Panc1 (cell line): ENCODE results near the gene APOA1. TPM values are rescaled to one million over a fixed set of nuclear protein-coding genes. Genes with fewer than 3 reads are reported as not detected.

ENCODE experiments used
- ATAC-seq: fragments of 200-7000 bp; cut with Tn5 transposase; 2 replicates; pipeline ENCODE4 v1.9.1; 2020; ENCODE audit warnings: mild to moderate bottlenecking, moderate library complexity
- BruUV-seq: library from RNA; stranded (reverse); fragments of 400-500 nt; replicated peaks from 2 replicates; lab custom pipeline; 2021; lab: Mats Ljungman, UMichigan
- CTCF ChIA-PET: fragments of 300-600 bp; sonication (Branson Sonifier 250); formaldehyde crosslinking; loops from one replicate; lab custom pipeline; 2022; ENCODE audit warnings: antibody characterized with exemption; lab: Charles Lee
- POLR2A ChIA-PET: fragments of 300-600 bp; sonication (Branson Sonifier 250); formaldehyde crosslinking; loops from one replicate; lab custom pipeline; 2022; ENCODE audit warnings: antibody characterized with exemption; lab: Charles Lee
- DNase-seq: peaks from one replicate; pipeline ENCODE4 v3.0.0-alpha.2; 2010; ENCODE audit warnings: low read depth, low spot score
- H3K27ac ChIP-seq: 2 replicates; pipeline ENCODE4 v1.5.1; 2011; ENCODE audit warnings: mild to moderate bottlenecking, low read length, inconsistent platforms
- H3K27me3 ChIP-seq: fragments of 200-500 bp; sonication (Bioruptor generic); 2 replicates; pipeline ENCODE4 v1.6.0; 2014; ENCODE audit warnings: low read length, inconsistent platforms; ENCODE audit not compliant: control insufficient read depth, insufficient read depth
- H3K36me3 ChIP-seq: fragments of 200-500 bp; sonication (Bioruptor generic); 2 replicates; pipeline ENCODE4 v1.5.1; 2014; ENCODE audit warnings: inconsistent platforms, mild to moderate bottlenecking, low read length, moderate library complexity; ENCODE audit not compliant: control insufficient read depth, insufficient read depth
- H3K4me1 ChIP-seq: 2 replicates; pipeline ENCODE4 v1.5.1; 2011; ENCODE audit warnings: inconsistent platforms, mild to moderate bottlenecking, low read length, moderate library complexity; ENCODE audit not compliant: control insufficient read depth, insufficient read depth
- H3K4me3 ChIP-seq, 2 experiments: 2 replicates each; pipeline ENCODE4 v1.5.1; 2011 to 2012; ENCODE audit warnings: low read depth in 2 of 2, low read length in 2 of 2, mild to moderate bottlenecking in 2 of 2, inconsistent platforms in 1 of 2, moderate library complexity in 1 of 2
- H3K9me3 ChIP-seq: fragments of 200-500 bp; sonication (Bioruptor generic); 2 replicates; pipeline ENCODE4 v1.5.1; 2014; ENCODE audit warnings: low read depth, mild to moderate bottlenecking, inconsistent platforms, low read length, moderate library complexity; ENCODE audit not compliant: control insufficient read depth, insufficient read depth
- CTCF ChIP-seq: fragments of 450-650 bp; IDR thresholded peaks from 2 replicates; pipeline ENCODE4 v1.5.1; 2017; ENCODE audit warnings: mild to moderate bottlenecking
- POLR2AphosphoS5 ChIP-seq: IDR thresholded peaks from 2 replicates; pipeline ENCODE4 v1.6.1; 2012; ENCODE audit warnings: mild to moderate bottlenecking, low read depth, low read length, moderate library complexity
- SIN3A ChIP-seq: IDR thresholded peaks from 2 replicates; pipeline ENCODE4 v1.6.1; 2012; ENCODE audit warnings: low read depth, mild to moderate bottlenecking, low read length, moderate library complexity, borderline replicate concordance; ENCODE audit not compliant: insufficient read depth
- TCF7L2 ChIP-seq: IDR thresholded peaks from 2 replicates; pipeline ENCODE4 v1.6.1; 2011; ENCODE audit warnings: mild to moderate bottlenecking, low read depth, low read length, inconsistent platforms
- in situ Hi-C: cut with HindIII; loops from 2 replicates; pipeline ENCODE4 v1.10.0; 2016; ENCODE audit warnings: low sequenced_read_pairs, low pct_unique_long_range_greater_than_20kb
- intact Hi-C: fragments of 100-400 bp; cut with micrococcal nuclease; formaldehyde crosslinking; loops from one replicate; pipeline ENCODE4 v1.10.0; 2022; ENCODE audit not compliant: unreplicated experiment
- total RNA-seq: library from RNA; stranded (reverse); gene quantifications from one replicate; pipeline ENCODE4 v1.2.1, GENCODE V29; 2021; ENCODE audit not compliant: unreplicated experiment
- TF ChIP-seq, protein P1 (sequence below), 2 experiments: IDR thresholded peaks; 2 replicates each; pipeline ENCODE4 v1.6.1; 2011 to 2012; ENCODE audit warnings: low read depth in 2 of 2, control low read depth in 1 of 2, low read length in 1 of 2, mild to moderate bottlenecking in 1 of 2, moderate library complexity in 1 of 2; ENCODE audit not compliant: insufficient read depth in 1 of 2

APOA1 gene
- total RNA-seq, 1 experiment from 2014 or later = 1.7 TPM

DNA sequence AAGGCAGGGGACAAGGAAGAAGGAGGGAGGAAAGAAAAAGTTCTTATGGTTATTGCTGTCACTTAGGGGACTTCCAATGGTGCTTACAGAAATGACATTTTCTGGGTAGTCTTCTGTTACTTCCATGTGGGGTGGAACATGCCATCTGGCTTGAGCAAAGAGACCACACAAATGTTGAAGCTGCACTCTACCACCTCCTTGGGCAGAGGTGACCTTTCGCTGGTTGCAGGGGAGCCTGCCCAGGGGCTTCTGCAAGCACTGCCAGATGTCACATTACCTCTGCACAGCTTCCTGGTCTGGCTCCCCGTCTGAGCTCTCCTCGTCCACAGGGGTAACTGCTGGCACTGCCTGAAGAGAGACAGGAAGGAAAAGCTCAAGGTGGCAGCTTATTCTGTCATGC lies 32.6 kb upstream of the APOA1 start:
- CTCF ChIA-PET = no interaction called here
- Histone ChIP-seq H3K27me3 (no peaks in the 10 kb centered on the region), H3K9me3 (no peaks in the 10 kb centered on the region), H3K4me3 (no peak overlapping the region), H3K4me1 (no peaks in the 10 kb centered on the region), H3K27ac (no peak overlapping the region), H3K36me3 (peaks cover 8% of the 10 kb centered on the region; the same call in 1 of the 2 replicates)
- DNase-seq (no peak), ATAC-seq (no peak)
- TF ChIP-seq POLR2AphosphoS5 (no peak), TCF7L2 (no peak), CTCF (no peak), SIN3A (no peak)
- TF ChIP-seq, protein P1, sequence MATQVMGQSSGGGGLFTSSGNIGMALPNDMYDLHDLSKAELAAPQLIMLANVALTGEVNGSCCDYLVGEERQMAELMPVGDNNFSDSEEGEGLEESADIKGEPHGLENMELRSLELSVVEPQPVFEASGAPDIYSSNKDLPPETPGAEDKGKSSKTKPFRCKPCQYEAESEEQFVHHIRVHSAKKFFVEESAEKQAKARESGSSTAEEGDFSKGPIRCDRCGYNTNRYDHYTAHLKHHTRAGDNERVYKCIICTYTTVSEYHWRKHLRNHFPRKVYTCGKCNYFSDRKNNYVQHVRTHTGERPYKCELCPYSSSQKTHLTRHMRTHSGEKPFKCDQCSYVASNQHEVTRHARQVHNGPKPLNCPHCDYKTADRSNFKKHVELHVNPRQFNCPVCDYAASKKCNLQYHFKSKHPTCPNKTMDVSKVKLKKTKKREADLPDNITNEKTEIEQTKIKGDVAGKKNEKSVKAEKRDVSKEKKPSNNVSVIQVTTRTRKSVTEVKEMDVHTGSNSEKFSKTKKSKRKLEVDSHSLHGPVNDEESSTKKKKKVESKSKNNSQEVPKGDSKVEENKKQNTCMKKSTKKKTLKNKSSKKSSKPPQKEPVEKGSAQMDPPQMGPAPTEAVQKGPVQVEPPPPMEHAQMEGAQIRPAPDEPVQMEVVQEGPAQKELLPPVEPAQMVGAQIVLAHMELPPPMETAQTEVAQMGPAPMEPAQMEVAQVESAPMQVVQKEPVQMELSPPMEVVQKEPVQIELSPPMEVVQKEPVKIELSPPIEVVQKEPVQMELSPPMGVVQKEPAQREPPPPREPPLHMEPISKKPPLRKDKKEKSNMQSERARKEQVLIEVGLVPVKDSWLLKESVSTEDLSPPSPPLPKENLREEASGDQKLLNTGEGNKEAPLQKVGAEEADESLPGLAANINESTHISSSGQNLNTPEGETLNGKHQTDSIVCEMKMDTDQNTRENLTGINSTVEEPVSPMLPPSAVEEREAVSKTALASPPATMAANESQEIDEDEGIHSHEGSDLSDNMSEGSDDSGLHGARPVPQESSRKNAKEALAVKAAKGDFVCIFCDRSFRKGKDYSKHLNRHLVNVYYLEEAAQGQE (IDR thresholded peaks at IDR 0.05; ENCODE audit: insufficient read depth in 1 of 2, low read depth in 2 of 2, low read length in 1 of 2) = no peak
- POLR2A ChIA-PET = no interaction called here
- in situ Hi-C loops = no loop called here
- BruUV-seq = no TSS peak
- intact Hi-C loops = no loop called here

DNA sequence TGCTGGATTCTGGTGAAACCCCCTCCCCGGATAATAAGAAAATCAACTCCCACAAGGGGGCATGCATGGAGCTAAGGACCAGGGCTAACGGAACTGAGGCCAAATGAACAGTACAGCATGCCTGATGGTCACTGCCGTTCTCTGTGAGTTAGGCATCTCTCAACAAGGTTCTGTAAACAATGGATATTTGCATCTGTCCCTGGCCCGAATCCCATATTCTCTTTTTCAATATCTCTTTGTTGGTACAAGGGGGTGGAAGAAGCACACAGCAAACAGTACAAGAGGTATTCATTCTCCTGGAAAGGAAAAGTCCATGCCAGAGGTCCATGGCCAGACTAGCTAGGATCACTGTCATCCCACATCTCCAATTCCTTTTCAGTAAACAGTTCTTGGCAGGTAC lies 32.2 kb upstream of the APOA1 start:
- in situ Hi-C loops (no loop called here), intact Hi-C loops (no loop called here)
- no TSS peak for BruUV-seq
- ChIA-PET POLR2A (no interaction called here), CTCF (no interaction called here)
- Histone ChIP-seq H3K4me3 (no peak overlapping the region), H3K27me3 (no peaks in the 10 kb centered on the region), H3K4me1 (no peaks in the 10 kb centered on the region), H3K9me3 (no peaks in the 10 kb centered on the region), H3K27ac (no peak overlapping the region), H3K36me3 (peaks cover 8% of the 10 kb centered on the region; the same call in 1 of the 2 replicates)
- TF ChIP-seq TCF7L2 (no peak), CTCF (peak; percentile 17; the same call in 1 of the 2 replicates)
- DNase-seq (no peak), ATAC-seq (no peak)
